Activated naive CD8-positive, alpha-beta T cell (primary cell): ENCODE measurements around the gene SASH1.

Experiments
- H3K27ac Mint-ChIP-seq: one replicate; pipeline ENCODE4 v1.8.0; 2021; ENCODE audit warnings: mixed read lengths
- H3K27me3 Mint-ChIP-seq: one replicate; pipeline ENCODE4 v1.8.0; 2021; ENCODE audit warnings: mixed read lengths
- H3K36me3 Mint-ChIP-seq: one replicate; pipeline ENCODE4 v1.8.0; 2021; ENCODE audit warnings: mixed read lengths
- H3K4me1 Mint-ChIP-seq: one replicate; pipeline ENCODE4 v1.8.0; 2021; ENCODE audit warnings: low read depth, mixed read lengths
- H3K4me3 Mint-ChIP-seq: one replicate; pipeline ENCODE4 v1.8.0; 2021; ENCODE audit warnings: mild to moderate bottlenecking, mixed read lengths
- H3K9me3 Mint-ChIP-seq: one replicate; pipeline ENCODE4 v1.8.0; 2021; ENCODE audit warnings: low read depth, mixed read lengths

SASH1 gene

GRCh38 chr6:148503703-148504102, 161.1 kb downstream of the SASH1 start:
- H3K9me3 Mint-ChIP-seq: no peaks in the 10 kb centered on the region
- no peak overlapping the region for H3K4me3 Mint-ChIP-seq
- H3K27me3 Mint-ChIP-seq: peaks cover 12% of the 10 kb centered on the region
- no peaks in the 10 kb centered on the region for H3K4me1 Mint-ChIP-seq
- no peaks in the 10 kb centered on the region for H3K36me3 Mint-ChIP-seq
- no peak overlapping the region for H3K27ac Mint-ChIP-seq

GRCh38 chr6:148507774-148508173, 165.1 kb downstream of the SASH1 start:
- peaks cover 16% of the 10 kb centered on the region for H3K27me3 Mint-ChIP-seq
- H3K9me3 Mint-ChIP-seq: no peaks in the 10 kb centered on the region
- no peaks in the 10 kb centered on the region for H3K36me3 Mint-ChIP-seq
- no peak overlapping the region for H3K27ac Mint-ChIP-seq
- H3K4me1 Mint-ChIP-seq: no peaks in the 10 kb centered on the region
- no peak overlapping the region for H3K4me3 Mint-ChIP-seq

GRCh38 chr6:148508401-148509041, 165.9 kb downstream of the SASH1 start:
- Mint-ChIP-seq H3K4me3 (no peak overlapping the region), H3K27me3 (peaks cover 17% of the 10 kb centered on the region), H3K4me1 (no peaks in the 10 kb centered on the region), H3K27ac (no peak overlapping the region), H3K36me3 (no peaks in the 10 kb centered on the region), H3K9me3 (no peaks in the 10 kb centered on the region)

- no peak overlapping the region for H3K27ac Mint-ChIP-seq
- no peak overlapping the region for H3K4me3 Mint-ChIP-seq
- peaks cover 17% of the 10 kb centered on the region for H3K27me3 Mint-ChIP-seq
- no peaks in the 10 kb centered on the region for H3K9me3 Mint-ChIP-seq
- no peaks in the 10 kb centered on the region for H3K4me1 Mint-ChIP-seq
- no peaks in the 10 kb centered on the region for H3K36me3 Mint-ChIP-seq
Measured at GRCh38 chr6:148509119-148509799, 166.6 kb downstream of the SASH1 start.

- Mint-ChIP-seq H3K4me3 (no peak overlapping the region), H3K36me3 (no peaks in the 10 kb centered on the region), H3K9me3 (no peaks in the 10 kb centered on the region), H3K27me3 (peaks cover 17% of the 10 kb centered on the region), H3K27ac (no peak overlapping the region), H3K4me1 (no peaks in the 10 kb centered on the region)
Measured at GRCh38 chr6:148509800-148510581, 167.4 kb downstream of the SASH1 start.

GRCh38 chr6:148513145-148514071, 170.8 kb downstream of the SASH1 start:
- no peaks in the 10 kb centered on the region for H3K9me3 Mint-ChIP-seq
- H3K4me3 Mint-ChIP-seq: no peak overlapping the region
- H3K4me1 Mint-ChIP-seq: no peaks in the 10 kb centered on the region
- H3K27ac Mint-ChIP-seq: no peak overlapping the region
- H3K36me3 Mint-ChIP-seq: no peaks in the 10 kb centered on the region
- peaks cover 10% of the 10 kb centered on the region for H3K27me3 Mint-ChIP-seq

- Mint-ChIP-seq H3K27ac (no peak overlapping the region), H3K27me3 (peaks cover 7% of the 10 kb centered on the region), H3K4me1 (no peaks in the 10 kb centered on the region)
Measured at GRCh38 chr6:148514091-148514845, 171.6 kb downstream of the SASH1 start.

GRCh38 chr6:148516217-148516616, 173.6 kb downstream of the SASH1 start:
- H3K9me3 Mint-ChIP-seq: no peaks in the 10 kb centered on the region

More at GRCh38 chr6:148514091-148514845, 171.6 kb downstream of the SASH1 start:
- H3K36me3 Mint-ChIP-seq: no peaks in the 10 kb centered on the region
- no peak overlapping the region for H3K4me3 Mint-ChIP-seq
- no peaks in the 10 kb centered on the region for H3K9me3 Mint-ChIP-seq

GRCh38 chr6:148516617-148517016, 174.0 kb downstream of the SASH1 start:
- Mint-ChIP-seq H3K27me3 (peaks cover 5% of the 10 kb centered on the region), H3K4me1 (no peaks in the 10 kb centered on the region), H3K9me3 (no peaks in the 10 kb centered on the region), H3K4me3 (no peak overlapping the region), H3K27ac (no peak overlapping the region), H3K36me3 (no peaks in the 10 kb centered on the region)

More at GRCh38 chr6:148516217-148516616, 173.6 kb downstream of the SASH1 start:
- H3K27ac Mint-ChIP-seq: no peak overlapping the region
- H3K4me3 Mint-ChIP-seq: no peak overlapping the region
- H3K36me3 Mint-ChIP-seq: no peaks in the 10 kb centered on the region
- H3K27me3 Mint-ChIP-seq: peaks cover 5% of the 10 kb centered on the region
- no peaks in the 10 kb centered on the region for H3K4me1 Mint-ChIP-seq

- Mint-ChIP-seq H3K4me1 (no peaks in the 10 kb centered on the region), H3K36me3 (no peaks in the 10 kb centered on the region), H3K9me3 (no peaks in the 10 kb centered on the region), H3K27ac (no peak overlapping the region), H3K4me3 (no peak overlapping the region), H3K27me3 (peaks cover 5% of the 10 kb centered on the region)
Measured at GRCh38 chr6:148517470-148517869, 174.8 kb downstream of the SASH1 start.

- no peak overlapping the region for H3K27ac Mint-ChIP-seq
- no peaks in the 10 kb centered on the region for H3K4me1 Mint-ChIP-seq
- H3K27me3 Mint-ChIP-seq: peaks cover 4% of the 10 kb centered on the region
- H3K36me3 Mint-ChIP-seq: no peaks in the 10 kb centered on the region
- H3K4me3 Mint-ChIP-seq: no peak overlapping the region
- H3K9me3 Mint-ChIP-seq: no peaks in the 10 kb centered on the region
Measured at GRCh38 chr6:148518511-148519156, 176.0 kb downstream of the SASH1 start.

GRCh38 chr6:148520109-148520841, 177.6 kb downstream of the SASH1 start:
- Mint-ChIP-seq H3K36me3 (no peaks in the 10 kb centered on the region), H3K4me3 (no peak overlapping the region), H3K4me1 (no peaks in the 10 kb centered on the region), H3K27ac (no peak overlapping the region), H3K27me3 (peaks cover 4% of the 10 kb centered on the region), H3K9me3 (no peaks in the 10 kb centered on the region)

- Mint-ChIP-seq H3K4me3 (no peak overlapping the region), H3K27ac (no peak overlapping the region), H3K36me3 (no peaks in the 10 kb centered on the region), H3K27me3 (peaks cover 4% of the 10 kb centered on the region), H3K4me1 (no peaks in the 10 kb centered on the region), H3K9me3 (no peaks in the 10 kb centered on the region)
Measured at GRCh38 chr6:148521158-148521557, 178.5 kb downstream of the SASH1 start.
